ENCODE measurements around the gene PLCL2. TPM values are rescaled to one million over a fixed set of nuclear protein-coding genes. Genes with fewer than 3 reads are reported as not detected.

PLCL2 gene
- total RNA-seq, 1 donor from 2014 or later, result 1.8 TPM

DNA sequence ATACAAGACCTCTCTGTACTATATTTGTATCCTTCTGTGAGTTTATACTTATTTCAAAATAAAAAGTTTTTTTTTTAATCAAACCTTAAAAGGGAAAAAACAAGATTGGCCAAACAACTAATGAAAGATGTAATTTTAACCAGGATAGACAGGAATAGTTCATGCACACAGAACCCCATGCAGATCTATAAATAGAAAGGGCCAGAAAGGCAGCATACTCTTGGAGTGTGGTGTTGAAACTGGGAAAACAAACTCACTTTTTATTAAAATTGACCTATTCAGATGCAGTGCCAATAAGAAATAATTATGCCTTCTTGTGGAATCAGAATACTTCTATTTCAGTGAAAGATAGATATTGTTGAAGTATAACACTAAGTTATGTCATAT lies 204.6 kb downstream of the PLCL2 start:
- no peaks in the 10 kb centered on the region for H3K27me3 Mint-ChIP-seq (ENCODE audit: unreplicated experiment)
- TF ChIP-seq CTCF (IDR thresholded peaks at IDR 0.05), result no peak
- no peak overlapping the region for H3K4me3 Mint-ChIP-seq (ENCODE audit: unreplicated experiment)
- H3K4me1 Mint-ChIP-seq (ENCODE audit: unreplicated experiment), result peaks cover 18% of the 10 kb centered on the region
- DNase-seq (ENCODE audit: extremely low spot score, unreplicated experiment), result no peak
- peaks cover 12% of the 10 kb centered on the region for H3K9me3 Mint-ChIP-seq (ENCODE audit: unreplicated experiment)
- peaks cover 4% of the 10 kb centered on the region for H3K36me3 Mint-ChIP-seq (ENCODE audit: unreplicated experiment)
- no peak overlapping the region for H3K27ac Mint-ChIP-seq (ENCODE audit: unreplicated experiment)

- Mint-ChIP-seq H3K36me3 (ENCODE audit: unreplicated experiment) (no peaks in the 10 kb centered on the region), H3K27ac (ENCODE audit: unreplicated experiment) (no peak overlapping the region), H3K9me3 (ENCODE audit: unreplicated experiment) (peaks cover 6% of the 10 kb centered on the region), H3K27me3 (ENCODE audit: unreplicated experiment) (no peaks in the 10 kb centered on the region), H3K4me3 (ENCODE audit: unreplicated experiment) (no peak overlapping the region), H3K4me1 (ENCODE audit: unreplicated experiment) (peaks cover 25% of the 10 kb centered on the region)
- TF ChIP-seq CTCF (IDR thresholded peaks at IDR 0.05), result no peak
- no peak for DNase-seq (ENCODE audit: extremely low spot score, unreplicated experiment)
These were observed 205.7 kb downstream of the PLCL2 start for GRCh38 chr3:17090280-17090983.

DNA sequence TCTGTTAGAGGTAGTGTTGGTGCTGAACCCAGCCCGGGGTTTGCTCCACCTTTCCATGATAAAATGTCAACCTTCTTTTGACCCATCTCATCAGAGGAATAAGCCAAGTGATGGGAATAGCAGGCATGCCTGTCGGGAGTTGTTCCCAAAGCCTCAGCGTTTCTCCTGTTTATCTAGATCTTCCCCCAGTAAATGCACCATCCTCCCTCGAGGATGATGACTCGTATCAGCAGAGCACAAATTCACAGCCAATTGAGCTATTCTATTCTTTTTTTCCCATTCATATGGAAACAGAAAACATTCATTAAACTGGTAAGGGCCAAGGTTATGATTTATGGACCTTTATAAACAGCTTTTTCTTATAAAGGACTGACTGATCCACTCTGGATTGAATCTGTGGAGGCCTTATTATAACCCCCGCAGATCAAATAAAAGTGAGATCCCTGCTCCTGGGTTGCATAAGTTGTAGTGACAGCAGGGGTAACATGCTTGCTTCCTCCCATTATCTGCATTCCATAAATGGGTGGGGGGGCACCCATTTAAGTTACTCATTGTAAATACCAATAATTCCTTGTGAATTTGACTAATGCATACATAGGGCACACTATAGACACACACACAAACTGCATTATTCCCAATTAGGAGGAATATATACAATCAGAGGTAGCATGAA lies 207.3 kb downstream of the PLCL2 start:
- no peak for DNase-seq (ENCODE audit: extremely low spot score, unreplicated experiment)
- TF ChIP-seq CTCF (IDR thresholded peaks at IDR 0.05), result no peak
- H3K36me3 Mint-ChIP-seq (ENCODE audit: unreplicated experiment), result no peaks in the 10 kb centered on the region

GRCh38 chr3:17092583-17092933 lies 207.8 kb downstream of the PLCL2 start:
- H3K36me3 Mint-ChIP-seq (ENCODE audit: unreplicated experiment), result no peaks in the 10 kb centered on the region
- H3K4me1 Mint-ChIP-seq (ENCODE audit: unreplicated experiment), result peaks cover 25% of the 10 kb centered on the region
- no peak for TF ChIP-seq CTCF (IDR thresholded peaks at IDR 0.05)
- H3K4me3 Mint-ChIP-seq (ENCODE audit: unreplicated experiment), result no peak overlapping the region
- no peak for DNase-seq (ENCODE audit: extremely low spot score, unreplicated experiment)
- no peaks in the 10 kb centered on the region for H3K27me3 Mint-ChIP-seq (ENCODE audit: unreplicated experiment)
- H3K27ac Mint-ChIP-seq (ENCODE audit: unreplicated experiment), result no peak overlapping the region
- H3K9me3 Mint-ChIP-seq (ENCODE audit: unreplicated experiment), result no peaks in the 10 kb centered on the region

More for the DNA sequence above, 207.3 kb downstream of the PLCL2 start:
- Mint-ChIP-seq H3K27me3 (ENCODE audit: unreplicated experiment) (no peaks in the 10 kb centered on the region), H3K9me3 (ENCODE audit: unreplicated experiment) (no peaks in the 10 kb centered on the region), H3K4me1 (ENCODE audit: unreplicated experiment) (peaks cover 25% of the 10 kb centered on the region), H3K27ac (ENCODE audit: unreplicated experiment) (no peak overlapping the region), H3K4me3 (ENCODE audit: unreplicated experiment) (no peak overlapping the region)

- no peak overlapping the region for H3K27ac Mint-ChIP-seq (ENCODE audit: unreplicated experiment)
- no peaks in the 10 kb centered on the region for H3K27me3 Mint-ChIP-seq (ENCODE audit: unreplicated experiment)
- TF ChIP-seq CTCF (IDR thresholded peaks at IDR 0.05), result no peak
These were observed 209.8 kb downstream of the PLCL2 start for GRCh38 chr3:17094551-17094950.

More at GRCh38 chr3:17094551-17094950, 209.8 kb downstream of the PLCL2 start:
- peaks cover 16% of the 10 kb centered on the region for H3K4me1 Mint-ChIP-seq (ENCODE audit: unreplicated experiment)
- no peak overlapping the region for H3K4me3 Mint-ChIP-seq (ENCODE audit: unreplicated experiment)
- no peaks in the 10 kb centered on the region for H3K9me3 Mint-ChIP-seq (ENCODE audit: unreplicated experiment)
- DNase-seq (ENCODE audit: extremely low spot score, unreplicated experiment), result no peak
- H3K36me3 Mint-ChIP-seq (ENCODE audit: unreplicated experiment), result no peaks in the 10 kb centered on the region

Data from osteocyte (in vitro differentiated cells).